GM13976 (cell line): ENCODE measurements around the gene CRTAC1.

Source experiments
- DNase-seq: peaks from one replicate; pipeline ENCODE4 v3.0.0; 2012; ENCODE audit warnings: low spot score
- CTCF ChIP-seq: IDR thresholded peaks from 2 replicates; pipeline ENCODE4 v1.5.1; 2012; ENCODE audit warnings: borderline replicate concordance, mild to moderate bottlenecking; ENCODE audit not compliant: insufficient read depth; ENCODE audit errors: extremely low read depth, missing control alignments, control extremely low read depth
- in situ Hi-C: fragments of 300-500 bp; cut with MboI; formaldehyde crosslinking; loops from one replicate; pipeline ENCODE4 v1.12.0; 2022; ENCODE audit warnings: low sequenced_read_pairs, mixed read lengths, inconsistent platforms; ENCODE audit not compliant: unreplicated experiment

The CRTAC1 gene

GRCh38 chr10:98041352-98042043 lies 11.1 kb upstream of the CRTAC1 start:
- in situ Hi-C loops = loop anchor here (10.0 kb wide), 1 partner anchor 127 kb away; no protein-coding TSS in a partner anchor
- peak; percentile 66 for DNase-seq
- peak; percentile 56 for TF ChIP-seq CTCF

- in situ Hi-C loops = loop anchor here (10.0 kb wide), 1 partner anchor 125 kb away; no protein-coding TSS in a partner anchor
- TF ChIP-seq CTCF = no peak
- no peak for DNase-seq
Observed at GRCh38 chr10:98039690-98040381, 9.4 kb upstream of the CRTAC1 start.

GRCh38 chr10:98038288-98038687 lies 7.9 kb upstream of the CRTAC1 start:
- TF ChIP-seq CTCF = no peak
- DNase-seq = no peak
- in situ Hi-C loops = no loop called here

GRCh38 chr10:98035599-98035998 lies 5.2 kb upstream of the CRTAC1 start:
- DNase-seq = no peak
- TF ChIP-seq CTCF = no peak
- in situ Hi-C loops = no loop called here

- TF ChIP-seq CTCF = peak; percentile 0
- in situ Hi-C loops = no loop called here
- no peak for DNase-seq
Observed at GRCh38 chr10:98033515-98033914, 3.1 kb upstream of the CRTAC1 start.

GRCh38 chr10:98031440-98031839 lies 1.0 kb upstream of the CRTAC1 start:
- no peak for DNase-seq
- TF ChIP-seq CTCF = no peak
- in situ Hi-C loops = no loop called here
